ENCODE results near the gene ABHD8. TPM values are rescaled to one million over a fixed set of nuclear protein-coding genes. Genes with fewer than 3 reads are reported as not detected.

The ABHD8 gene
- total and polyA plus RNA-seq, 2 of the 13 experiments (the other 11 are each of a cell fraction or from before 2014, with no cell fraction given): 6.3 to 7.2 TPM

GRCh38 chr19:17306285-17306714 lies 3.1 kb upstream of the ABHD8 start (continued):
- TF ChIP-seq, protein P1, sequence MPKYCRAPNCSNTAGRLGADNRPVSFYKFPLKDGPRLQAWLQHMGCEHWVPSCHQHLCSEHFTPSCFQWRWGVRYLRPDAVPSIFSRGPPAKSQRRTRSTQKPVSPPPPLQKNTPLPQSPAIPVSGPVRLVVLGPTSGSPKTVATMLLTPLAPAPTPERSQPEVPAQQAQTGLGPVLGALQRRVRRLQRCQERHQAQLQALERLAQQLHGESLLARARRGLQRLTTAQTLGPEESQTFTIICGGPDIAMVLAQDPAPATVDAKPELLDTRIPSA (CRISPR knock-in tag; IDR thresholded peaks at IDR 0.05; ENCODE audit: borderline replicate concordance): no peak
- TF ChIP-seq ZNF556 (CRISPR knock-in tag; IDR thresholded peaks at IDR 0.05; ENCODE audit: borderline replicate concordance) (no peak), ATF5 (CRISPR knock-in tag; IDR thresholded peaks at IDR 0.05; ENCODE audit: low read depth) (no peak), BRD4 (CRISPR knock-in tag; IDR thresholded peaks at IDR 0.05) (no peak), BRF2 (CRISPR knock-in tag; IDR thresholded peaks at IDR 0.05) (0 out of 2 replicates have a peak, but pooled peaks have one; percentile 4), ZNF569 (CRISPR knock-in tag; IDR thresholded peaks at IDR 0.05; ENCODE audit: borderline replicate concordance) (no peak), ZSCAN22 (CRISPR knock-in tag; IDR thresholded peaks at IDR 0.05) (no peak), XRCC5 (optimal IDR thresholded peaks at IDR 0.05; ENCODE audit: low read length) (no peak), STAT5B (CRISPR knock-in tag; IDR thresholded peaks at IDR 0.05) (no peak), ZBTB20 (CRISPR knock-in tag; IDR thresholded peaks at IDR 0.05; ENCODE audit: borderline replicate concordance, low read depth) (0 out of 2 replicates have a peak, but pooled peaks have one; percentile 5), GPBP1L1 (CRISPR knock-in tag; IDR thresholded peaks at IDR 0.05) (no peak), ZNF501 (CRISPR knock-in tag; IDR thresholded peaks at IDR 0.05) (no peak), TAF1 (CRISPR knock-in tag; IDR thresholded peaks at IDR 0.05) (no peak), LRRFIP1 (CRISPR knock-in tag; conservative IDR thresholded peaks at IDR 0.05) (no peak), FOXK1 (CRISPR knock-in tag; IDR thresholded peaks at IDR 0.05; ENCODE audit: borderline replicate concordance, low read depth) (no peak), KLF16 (CRISPR knock-in tag; IDR thresholded peaks at IDR 0.05) (no peak), NKX3-1 (CRISPR knock-in tag; IDR thresholded peaks at IDR 0.05) (no peak), ZNF652 (CRISPR knock-in tag; IDR thresholded peaks at IDR 0.05; ENCODE audit: borderline replicate concordance, low read depth) (no peak), HDAC1 (CRISPR knock-in tag; IDR thresholded peaks at IDR 0.05) (no peak), DBP (CRISPR knock-in tag; IDR thresholded peaks at IDR 0.05; ENCODE audit: not compliant biosample characterization) (no peak), MAZ (IDR thresholded peaks at IDR 0.05; ENCODE audit: borderline replicate concordance, low read depth, low read length) (no peak), MAZ (CRISPR knock-in tag; IDR thresholded peaks at IDR 0.05; ENCODE audit: low read depth) (no peak), YEATS2 (CRISPR knock-in tag; IDR thresholded peaks at IDR 0.05; ENCODE audit: borderline replicate concordance) (0 out of 2 replicates have a peak, but pooled peaks have one; percentile 24), CBX2 (IDR thresholded peaks at IDR 0.05; ENCODE audit: low read depth, low read length) (no peak), CBX2 (CRISPR knock-in tag; IDR thresholded peaks at IDR 0.05; ENCODE audit: low read depth) (no peak)
